HepG2 (cell line): ENCODE results near the gene TMEM214. TPM values are rescaled to one million over a fixed set of nuclear protein-coding genes. Genes with fewer than 3 reads are reported as not detected.

Experiments used
- ELK4 ChIP-seq: sonication (generic); formaldehyde crosslinking; IDR thresholded peaks from 2 replicates; pipeline ENCODE4 v1.9.0; 2021; ENCODE audit warnings: missing genetic modification reagents, borderline replicate concordance
- HOXA3 ChIP-seq: sonication (generic); formaldehyde crosslinking; IDR thresholded peaks from 2 replicates; pipeline ENCODE4 v1.5.0; 2020; ENCODE audit warnings: missing genetic modification reagents
- HOXA9 ChIP-seq: sonication (generic); formaldehyde crosslinking; IDR thresholded peaks from 2 replicates; pipeline ENCODE4 v1.8.1; 2022; ENCODE audit warnings: missing genetic modification reagents, mild to moderate bottlenecking, moderate library complexity, borderline replicate concordance
- IRX3 ChIP-seq: sonication (generic); formaldehyde crosslinking; IDR thresholded peaks from 2 replicates; pipeline ENCODE4 v1.8.1; 2023; ENCODE audit warnings: mild to moderate bottlenecking, low read depth, missing genetic modification reagents, borderline replicate concordance
- KDM6A ChIP-seq: IDR thresholded peaks from 2 replicates; pipeline ENCODE4 v1.6.1; 2016; ENCODE audit warnings: low read depth
- MEIS2 ChIP-seq: sonication (generic); formaldehyde crosslinking; IDR thresholded peaks from 2 replicates; pipeline ENCODE4 v1.9.0; 2021; ENCODE audit warnings: mild to moderate bottlenecking, missing genetic modification reagents
- MTA1 ChIP-seq: sonication (generic); formaldehyde crosslinking; IDR thresholded peaks from 2 replicates; pipeline ENCODE4 v1.4.0; 2020; ENCODE audit warnings: missing genetic modification reagents, mild to moderate bottlenecking, borderline replicate concordance
- MTF2 ChIP-seq: sonication (generic); formaldehyde crosslinking; IDR thresholded peaks from 2 replicates; pipeline ENCODE4 v1.5.0; 2020; ENCODE audit warnings: missing genetic modification reagents, borderline replicate concordance
- NFIB ChIP-seq: sonication (generic); formaldehyde crosslinking; IDR thresholded peaks from 2 replicates; pipeline ENCODE4 v1.9.0; 2021; ENCODE audit warnings: missing genetic modification reagents, mild to moderate bottlenecking, borderline replicate concordance
- RAD51 ChIP-seq: fragments of 450-650 bp; IDR thresholded peaks from 2 replicates; pipeline ENCODE4 v1.6.1; 2016; ENCODE audit warnings: borderline replicate concordance
- RFX1 ChIP-seq: fragments of 450-650 bp; IDR thresholded peaks from 2 replicates; pipeline ENCODE4 v1.6.1; 2017
- RXRA ChIP-seq: sonication (generic); formaldehyde crosslinking; IDR thresholded peaks from 2 replicates; pipeline ENCODE4 v1.5.1; 2020; ENCODE audit warnings: missing genetic modification reagents
- SNRNP70 ChIP-seq: fragments of 200-400 bp; formaldehyde crosslinking; IDR thresholded peaks from 2 replicates; pipeline ENCODE4 v1.6.1; 2017; ENCODE audit warnings: mild to moderate bottlenecking, low read depth, low read length, moderate library complexity
- THAP11 ChIP-seq: IDR thresholded peaks from 2 replicates; pipeline ENCODE4 v1.6.1; 2016; ENCODE audit warnings: missing biosample characterization, missing genetic modification reagents
- ZNF17 ChIP-seq: sonication (generic); formaldehyde crosslinking; IDR thresholded peaks from 2 replicates; pipeline ENCODE4 v1.5.0; 2020; ENCODE audit warnings: mild to moderate bottlenecking, missing genetic modification reagents
- ZNF20 ChIP-seq: sonication (generic); formaldehyde crosslinking; IDR thresholded peaks from 2 replicates; pipeline ENCODE4 v1.4.0; 2020; ENCODE audit warnings: mild to moderate bottlenecking, moderate library complexity, missing genetic modification reagents
- ZNF670 ChIP-seq: sonication (generic); formaldehyde crosslinking; IDR thresholded peaks from 2 replicates; pipeline ENCODE4 v1.8.0; 2022; ENCODE audit warnings: mild to moderate bottlenecking, missing genetic modification reagents, borderline replicate concordance
- ZNF891 ChIP-seq: sonication (generic); formaldehyde crosslinking; IDR thresholded peaks from 2 replicates; pipeline ENCODE4 v1.5.0; 2020; ENCODE audit warnings: mild to moderate bottlenecking, missing genetic modification reagents
- ZSCAN25 ChIP-seq: sonication (generic); formaldehyde crosslinking; IDR thresholded peaks from 2 replicates; pipeline ENCODE4 v1.8.0; 2022; ENCODE audit warnings: mild to moderate bottlenecking, missing genetic modification reagents
- polyA plus RNA-seq, 8 experiments: library from polyadenylated mRNA; depleted of rRNA in 3 of 8; stranded (reverse) in 7 of 8; unstranded in 1 of 8; fragments of >200 nt; fragmentation: Illumina TruSeq in 4 of 8; extraction: Trizol in 4 of 8; gene quantifications; 2 replicates each; pipeline versions ENCODE4 v1.2.1 to v1.2.3, GENCODE V29; 2011 to 2016; ENCODE audit warnings: low read depth in 4 of 8, missing spikeins in 1 of 8, mixed read lengths in 1 of 8; ENCODE audit not compliant: insufficient read depth in 1 of 8
- total RNA-seq, 5 experiments: library from RNA; depleted of rRNA; stranded (reverse); fragments of >200 nt; fragmentation: Illumina TruSeq; extraction: Trizol; gene quantifications; 2 replicates each; pipeline ENCODE4 v1.2.3, GENCODE V29; 2016; ENCODE audit warnings: low read depth in 1 of 5
- TF ChIP-seq, protein P1 (sequence below): sonication (generic); formaldehyde crosslinking; IDR thresholded peaks from 2 replicates; pipeline ENCODE4 v1.9.0; 2022; ENCODE audit warnings: missing genetic modification reagents, mild to moderate bottlenecking, borderline replicate concordance
- TF ChIP-seq, protein P2 (sequence below): sonication (generic); formaldehyde crosslinking; IDR thresholded peaks from 2 replicates; pipeline ENCODE4 v1.5.1; 2020; ENCODE audit warnings: missing genetic modification reagents, mild to moderate bottlenecking, borderline replicate concordance
- TF ChIP-seq, protein P3 (sequence below): sonication (generic); formaldehyde crosslinking; conservative IDR thresholded peaks from 2 replicates; pipeline ENCODE4 v1.8.0; 2022; ENCODE audit warnings: missing genetic modification reagents

The TMEM214 gene
- total and polyA plus RNA-seq, 2 of the 13 experiments (the other 11 are each of a cell fraction or from before 2014, with no cell fraction given) = 58.3 to 132 TPM

- TF ChIP-seq THAP11 (CRISPR knock-in tag) (peak; percentile 96), NFIB (CRISPR knock-in tag) (no peak), IRX3 (CRISPR knock-in tag) (no peak; the same call in 1 of the 2 replicates), ZNF17 (CRISPR knock-in tag) (no peak), RAD51 (no peak), MTA1 (peak; percentile 37; the same call in 1 of the 2 replicates), SNRNP70 (no peak), RXRA (peak; percentile 48; the same call in 1 of the 2 replicates), RFX1 (no peak), MEIS2 (no peak), HOXA3 (CRISPR knock-in tag) (peak; percentile 99), HOXA9 (no peak), ZNF20 (CRISPR knock-in tag) (no peak), ZSCAN25 (CRISPR knock-in tag) (0 out of 2 replicates have a peak, but pooled peaks have one; percentile 6), MTF2 (CRISPR knock-in tag) (no peak; the same call in 1 of the 2 replicates), ZNF891 (CRISPR knock-in tag) (peak; percentile 82; the same call in 1 of the 2 replicates), KDM6A (CRISPR knock-in tag) (no peak), ZNF670 (no peak; the same call in 1 of the 2 replicates), ELK4 (CRISPR knock-in tag) (no peak)
- TF ChIP-seq, protein P1, sequence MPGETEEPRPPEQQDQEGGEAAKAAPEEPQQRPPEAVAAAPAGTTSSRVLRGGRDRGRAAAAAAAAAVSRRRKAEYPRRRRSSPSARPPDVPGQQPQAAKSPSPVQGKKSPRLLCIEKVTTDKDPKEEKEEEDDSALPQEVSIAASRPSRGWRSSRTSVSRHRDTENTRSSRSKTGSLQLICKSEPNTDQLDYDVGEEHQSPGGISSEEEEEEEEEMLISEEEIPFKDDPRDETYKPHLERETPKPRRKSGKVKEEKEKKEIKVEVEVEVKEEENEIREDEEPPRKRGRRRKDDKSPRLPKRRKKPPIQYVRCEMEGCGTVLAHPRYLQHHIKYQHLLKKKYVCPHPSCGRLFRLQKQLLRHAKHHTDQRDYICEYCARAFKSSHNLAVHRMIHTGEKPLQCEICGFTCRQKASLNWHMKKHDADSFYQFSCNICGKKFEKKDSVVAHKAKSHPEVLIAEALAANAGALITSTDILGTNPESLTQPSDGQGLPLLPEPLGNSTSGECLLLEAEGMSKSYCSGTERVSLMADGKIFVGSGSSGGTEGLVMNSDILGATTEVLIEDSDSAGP (CRISPR knock-in tag) = 0 out of 2 replicates have a peak, but pooled peaks have one; percentile 22
- TF ChIP-seq, protein P2, sequence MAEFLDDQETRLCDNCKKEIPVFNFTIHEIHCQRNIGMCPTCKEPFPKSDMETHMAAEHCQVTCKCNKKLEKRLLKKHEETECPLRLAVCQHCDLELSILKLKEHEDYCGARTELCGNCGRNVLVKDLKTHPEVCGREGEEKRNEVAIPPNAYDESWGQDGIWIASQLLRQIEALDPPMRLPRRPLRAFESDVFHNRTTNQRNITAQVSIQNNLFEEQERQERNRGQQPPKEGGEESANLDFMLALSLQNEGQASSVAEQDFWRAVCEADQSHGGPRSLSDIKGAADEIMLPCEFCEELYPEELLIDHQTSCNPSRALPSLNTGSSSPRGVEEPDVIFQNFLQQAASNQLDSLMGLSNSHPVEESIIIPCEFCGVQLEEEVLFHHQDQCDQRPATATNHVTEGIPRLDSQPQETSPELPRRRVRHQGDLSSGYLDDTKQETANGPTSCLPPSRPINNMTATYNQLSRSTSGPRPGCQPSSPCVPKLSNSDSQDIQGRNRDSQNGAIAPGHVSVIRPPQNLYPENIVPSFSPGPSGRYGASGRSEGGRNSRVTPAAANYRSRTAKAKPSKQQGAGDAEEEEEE (CRISPR knock-in tag) = 0 out of 2 replicates have a peak, but pooled peaks have one; percentile 58
- TF ChIP-seq, protein P3, sequence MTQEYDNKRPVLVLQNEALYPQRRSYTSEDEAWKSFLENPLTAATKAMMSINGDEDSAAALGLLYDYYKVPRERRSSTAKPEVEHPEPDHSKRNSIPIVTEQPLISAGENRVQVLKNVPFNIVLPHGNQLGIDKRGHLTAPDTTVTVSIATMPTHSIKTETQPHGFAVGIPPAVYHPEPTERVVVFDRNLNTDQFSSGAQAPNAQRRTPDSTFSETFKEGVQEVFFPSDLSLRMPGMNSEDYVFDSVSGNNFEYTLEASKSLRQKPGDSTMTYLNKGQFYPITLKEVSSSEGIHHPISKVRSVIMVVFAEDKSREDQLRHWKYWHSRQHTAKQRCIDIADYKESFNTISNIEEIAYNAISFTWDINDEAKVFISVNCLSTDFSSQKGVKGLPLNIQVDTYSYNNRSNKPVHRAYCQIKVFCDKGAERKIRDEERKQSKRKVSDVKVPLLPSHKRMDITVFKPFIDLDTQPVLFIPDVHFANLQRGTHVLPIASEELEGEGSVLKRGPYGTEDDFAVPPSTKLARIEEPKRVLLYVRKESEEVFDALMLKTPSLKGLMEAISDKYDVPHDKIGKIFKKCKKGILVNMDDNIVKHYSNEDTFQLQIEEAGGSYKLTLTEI (CRISPR knock-in tag) = no peak
Observed at GRCh38 chr2:27071277-27071989, 38.7 kb downstream of the TMEM214 start, which contains the start of gene OST4 (continued).
